ENCODE results near the gene TBC1D9B.

The TBC1D9B gene

GRCh38 chr5:179876610-179876952 lies 31.1 kb downstream of the TBC1D9B start:
- Histone ChIP-seq H3K9me3 (no peaks in the 10 kb centered on the region), H3K27me3 (no peaks in the 10 kb centered on the region), H3K4me3 (ENCODE audit: low read depth, low read length) (no peak overlapping the region), H3K36me3 (peaks cover 29% of the 10 kb centered on the region), H3K4me1 (no peaks in the 10 kb centered on the region)
- DNase-seq: no peak
- TF ChIP-seq CTCF (IDR thresholded peaks at IDR 0.05; ENCODE audit: low read depth, low read length): no peak

GRCh38 chr5:179875741-179876609 lies 31.7 kb downstream of the TBC1D9B start:
- no peak for TF ChIP-seq CTCF (IDR thresholded peaks at IDR 0.05; ENCODE audit: low read depth, low read length)
- Histone ChIP-seq H3K27me3 (no peaks in the 10 kb centered on the region), H3K4me3 (ENCODE audit: low read depth, low read length) (no peak overlapping the region), H3K36me3 (peaks cover 29% of the 10 kb centered on the region), H3K4me1 (no peaks in the 10 kb centered on the region), H3K9me3 (no peaks in the 10 kb centered on the region)
- DNase-seq: no peak

GRCh38 chr5:179874536-179875292 lies 33.0 kb downstream of the TBC1D9B start:
- no peak overlapping the region for H3K4me3 ChIP-seq (ENCODE audit: low read depth, low read length)
- no peaks in the 10 kb centered on the region for H3K4me1 ChIP-seq
- H3K36me3 ChIP-seq: peaks cover 33% of the 10 kb centered on the region
- H3K27me3 ChIP-seq: no peaks in the 10 kb centered on the region
- TF ChIP-seq CTCF (IDR thresholded peaks at IDR 0.05; ENCODE audit: low read depth, low read length): no peak
- no peaks in the 10 kb centered on the region for H3K9me3 ChIP-seq
- no peak for DNase-seq

- H3K27me3 ChIP-seq: no peaks in the 10 kb centered on the region
- no peaks in the 10 kb centered on the region for H3K9me3 ChIP-seq
- H3K4me1 ChIP-seq: no peaks in the 10 kb centered on the region
- peaks cover 33% of the 10 kb centered on the region for H3K36me3 ChIP-seq
- H3K4me3 ChIP-seq (ENCODE audit: low read depth, low read length): no peak overlapping the region
- no peak for TF ChIP-seq CTCF (IDR thresholded peaks at IDR 0.05; ENCODE audit: low read depth, low read length)
- DNase-seq: no peak
Observed at GRCh38 chr5:179874136-179874535, 33.6 kb downstream of the TBC1D9B start.

- no peak for DNase-seq
- Histone ChIP-seq H3K27me3 (no peaks in the 10 kb centered on the region), H3K4me1 (no peaks in the 10 kb centered on the region), H3K36me3 (peaks cover 33% of the 10 kb centered on the region), H3K4me3 (ENCODE audit: low read depth, low read length) (no peak overlapping the region), H3K9me3 (no peaks in the 10 kb centered on the region)
- TF ChIP-seq CTCF (IDR thresholded peaks at IDR 0.05; ENCODE audit: low read depth, low read length): no peak
Observed at GRCh38 chr5:179873588-179874110, 34.0 kb downstream of the TBC1D9B start.
